HG03159 (cell line): Measurements from ENCODE around the gene ASB18.

Source experiments
- ATAC-seq: cut with Tn5 transposase; IDR thresholded peaks from one replicate; pipeline ENCODE4 v1.9.1; 2021; ENCODE audit warnings: mild to moderate bottlenecking, moderate library complexity; ENCODE audit not compliant: unreplicated experiment

Gene ASB18

DNA sequence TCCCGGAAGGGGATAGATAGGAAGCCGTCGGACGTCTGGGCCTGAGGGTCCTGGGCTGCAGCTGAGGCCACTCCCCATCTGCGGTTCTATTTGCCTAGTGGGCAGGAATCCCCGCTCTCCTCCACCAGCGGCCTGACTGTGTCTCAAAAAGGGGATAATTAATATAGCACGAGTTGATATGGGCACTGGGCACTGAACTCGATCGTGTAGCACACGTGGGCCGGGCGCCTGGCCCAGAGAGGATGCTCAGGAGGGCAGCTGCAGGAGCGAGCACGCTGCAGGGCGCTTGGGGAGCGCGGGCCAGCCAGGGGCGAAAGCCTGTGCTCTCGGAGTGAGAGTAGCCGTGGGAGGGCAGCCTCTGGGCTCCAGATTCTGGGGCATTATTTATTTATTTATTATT, 87.3 kb downstream of the ASB18 start:
- no peak for ATAC-seq

DNA sequence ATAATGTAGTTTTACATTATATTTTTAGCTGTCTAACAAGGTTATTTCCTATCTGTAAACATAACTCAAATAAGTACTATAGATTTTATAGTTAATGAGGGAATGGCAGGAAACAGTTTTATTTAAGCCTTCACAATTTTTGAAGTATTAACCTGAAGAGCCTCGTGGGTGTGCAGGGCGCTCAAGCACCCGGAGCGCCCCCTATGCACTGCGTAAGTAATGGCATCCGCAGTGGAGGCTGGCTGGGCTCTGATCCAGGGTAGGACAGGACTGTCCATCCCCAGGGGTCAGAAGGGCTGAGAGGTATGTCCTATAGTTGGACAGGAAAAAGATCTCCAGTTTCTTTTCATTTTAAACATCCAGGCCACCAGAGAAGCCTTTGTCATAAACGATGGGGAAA, 87.8 kb downstream of the ASB18 start:
- no peak for ATAC-seq

- ATAC-seq, result no peak
Observed at GRCh38 chr2:236175548-236176150, 88.6 kb downstream of the ASB18 start.

- no peak for ATAC-seq
Observed at GRCh38 chr2:236173729-236174607, 90.2 kb downstream of the ASB18 start.

DNA sequence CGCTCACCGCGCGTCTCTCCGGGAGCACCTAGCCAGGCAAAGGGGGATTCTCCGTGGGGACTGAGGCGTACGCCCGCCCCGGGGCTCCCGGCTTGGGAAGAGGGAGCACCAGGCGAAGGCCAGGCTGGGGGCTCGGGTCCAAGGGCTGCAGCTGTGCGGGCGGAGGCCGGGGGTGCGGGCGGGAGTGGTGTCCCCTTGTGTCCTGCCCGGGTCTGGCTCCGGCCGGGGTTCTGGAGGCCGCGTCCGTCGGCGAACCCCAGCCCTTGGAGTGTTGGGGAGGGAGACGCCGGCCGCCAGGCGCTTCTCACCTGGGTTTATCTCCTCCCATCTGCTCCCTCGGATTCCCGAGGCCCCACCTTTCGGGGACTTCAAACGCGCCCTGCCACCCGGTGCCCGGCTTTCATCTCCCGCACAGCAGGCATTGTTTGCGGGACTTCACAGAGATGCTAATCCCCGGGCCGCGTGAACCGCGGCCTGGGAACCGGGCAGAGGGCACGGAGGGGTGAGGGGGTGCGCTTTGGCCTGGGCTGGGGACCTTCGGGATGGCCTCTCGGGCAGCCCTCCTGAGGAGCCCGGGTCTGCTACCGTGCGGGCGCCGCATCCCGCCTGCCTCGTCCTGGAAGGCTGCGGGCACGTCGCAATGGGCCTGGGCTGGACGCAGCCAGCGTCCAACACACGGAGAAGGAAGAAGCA, 91.0 kb downstream of the ASB18 start:
- ATAC-seq, result no peak

DNA sequence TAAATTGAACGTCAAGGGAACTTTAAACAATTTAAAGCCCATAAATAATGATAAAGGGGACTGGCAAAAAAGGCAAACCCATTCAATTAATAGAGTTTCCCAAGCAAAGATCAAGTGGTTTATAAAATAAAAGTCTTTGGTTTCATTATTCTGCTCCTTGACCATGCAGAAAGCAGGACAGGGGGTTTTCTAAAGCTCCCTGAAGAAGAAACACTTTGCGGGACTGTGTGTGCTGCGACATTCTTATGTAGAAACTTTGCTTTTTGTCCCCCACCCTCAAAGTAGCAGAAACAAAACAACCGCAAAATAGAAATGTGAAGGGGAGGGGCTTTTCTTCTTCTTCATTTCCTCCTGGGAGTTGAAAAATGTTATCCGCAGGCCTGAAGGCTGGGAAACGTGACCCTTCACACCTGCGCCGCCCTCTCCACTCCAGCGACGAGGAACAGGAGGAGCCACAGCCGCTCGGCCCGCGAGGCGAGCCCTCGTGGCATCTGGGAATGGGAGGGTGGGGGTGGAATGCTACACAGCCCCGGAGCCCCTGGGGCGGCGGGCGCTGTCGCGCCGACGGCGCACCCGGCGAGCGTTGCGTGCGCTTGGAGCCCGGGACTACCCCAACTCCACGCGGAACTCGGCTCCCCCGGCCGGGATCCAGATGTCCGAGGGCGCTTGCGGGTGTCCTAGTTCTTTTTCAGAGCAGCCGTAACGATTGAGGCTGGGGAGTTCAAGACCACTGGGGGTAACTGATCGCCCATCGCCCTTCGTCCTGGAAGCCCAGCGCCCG, 91.8 kb downstream of the ASB18 start:
- ATAC-seq, result no peak

- no peak for ATAC-seq
Observed at GRCh38 chr2:236171680-236172254, 92.4 kb downstream of the ASB18 start.

- ATAC-seq, result no peak
Observed at GRCh38 chr2:236171181-236171679, 93.0 kb downstream of the ASB18 start.

DNA sequence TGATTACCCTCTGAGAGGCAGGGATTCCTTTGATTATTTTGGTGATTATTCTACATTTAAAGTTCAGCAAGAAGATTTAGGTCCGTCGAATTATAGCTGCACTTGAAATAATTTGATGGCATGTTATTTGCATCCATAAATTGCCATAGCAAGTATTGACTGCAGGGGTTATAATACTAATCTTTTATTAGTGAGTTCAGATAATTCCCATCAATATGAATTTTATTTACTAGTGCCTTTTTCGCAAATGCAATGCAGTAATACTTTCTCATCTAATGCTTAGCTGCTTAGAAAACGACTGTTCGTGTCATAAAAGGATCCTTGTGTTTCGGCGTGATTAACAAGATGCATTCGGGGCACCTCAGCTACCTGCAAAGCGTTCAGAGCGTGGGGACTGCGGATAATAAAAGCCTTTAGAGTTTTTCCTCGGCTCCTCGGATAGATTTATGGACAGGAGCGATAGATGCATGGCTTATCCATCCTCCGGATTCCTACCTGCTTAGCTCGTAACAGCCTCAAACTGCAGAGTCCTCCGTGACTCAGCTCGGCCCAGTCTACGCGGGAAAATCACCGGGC, 93.5 kb downstream of the ASB18 start:
- ATAC-seq, result no peak

DNA sequence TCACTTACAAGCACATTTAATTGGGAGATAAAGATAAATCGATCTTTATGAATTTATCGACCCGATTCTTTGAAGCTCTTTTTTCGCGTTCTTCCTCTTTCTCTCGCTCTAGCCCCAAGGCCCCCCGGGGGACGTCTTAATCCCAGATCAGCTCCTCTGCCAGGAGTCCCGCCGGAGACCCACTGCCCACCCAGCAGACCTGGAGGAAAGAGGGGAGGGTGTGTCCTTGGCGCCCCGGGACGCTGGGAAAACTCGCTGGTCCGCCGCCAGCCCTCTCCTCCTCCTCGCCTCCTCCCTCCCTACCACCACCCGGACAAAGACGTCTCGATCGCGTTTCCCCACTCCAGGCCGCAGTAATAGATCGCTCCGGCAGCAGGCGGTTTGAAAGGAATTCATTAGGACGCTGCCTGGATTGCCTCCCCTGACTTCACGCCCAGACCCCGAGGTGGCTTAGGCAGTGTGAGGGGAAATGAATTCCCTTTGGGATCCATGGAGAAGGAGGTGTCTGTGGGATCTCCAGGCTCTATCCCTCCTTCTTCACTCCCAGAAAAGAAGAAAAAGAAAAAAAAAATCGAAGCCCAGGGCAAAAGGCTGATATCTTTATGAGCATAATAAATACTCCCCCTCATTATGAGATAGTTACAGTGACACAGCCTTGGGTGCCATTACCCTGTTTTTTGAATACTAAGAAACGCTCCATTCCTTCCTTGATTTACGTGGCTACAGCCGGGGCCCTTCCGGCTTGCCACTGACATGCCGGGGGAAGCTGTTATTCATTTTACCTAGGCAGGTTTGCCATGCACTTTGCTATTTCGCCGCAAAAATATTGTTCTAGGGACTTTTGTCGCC, 94.2 kb downstream of the ASB18 start:
- no peak for ATAC-seq

DNA sequence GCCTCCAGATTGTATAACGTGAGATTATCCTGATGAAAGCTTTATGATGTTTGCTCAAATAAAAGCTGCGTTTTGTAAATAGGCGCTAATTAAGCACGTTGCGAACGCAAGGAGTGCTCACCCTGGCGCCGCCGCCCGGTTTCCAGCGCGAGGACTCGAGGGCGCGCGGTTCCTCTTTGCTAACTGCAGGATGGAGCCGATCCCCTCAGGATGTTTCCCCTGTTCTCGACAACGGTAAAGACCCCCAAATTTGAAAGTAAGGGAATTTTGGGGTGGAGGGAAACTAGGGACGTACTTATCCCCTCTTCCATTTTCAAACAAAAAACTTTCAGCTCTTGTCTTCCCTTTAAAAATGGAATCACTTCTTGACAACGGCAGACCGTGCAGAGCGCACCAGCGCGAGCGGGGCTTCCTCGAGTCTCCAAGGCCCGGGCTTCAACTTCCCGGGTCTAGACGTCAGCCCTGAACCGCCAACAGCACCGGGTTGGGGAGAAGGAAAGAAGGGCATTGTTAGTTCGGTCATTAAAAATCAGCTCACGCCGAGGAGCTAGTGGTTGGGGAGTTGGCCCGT, 95.0 kb downstream of the ASB18 start:
- no peak for ATAC-seq

GRCh38 chr2:236168110-236169080, 95.8 kb downstream of the ASB18 start, which contains the start of gene GBX2:
GBX2 (minus strand) TSS chr2:236168386; CDS start chr2:236167971, 415 bp downstream.
- ATAC-seq, result no peak

- no peak for ATAC-seq
Observed at GRCh38 chr2:236167297-236168109, 96.7 kb downstream of the ASB18 start.

DNA sequence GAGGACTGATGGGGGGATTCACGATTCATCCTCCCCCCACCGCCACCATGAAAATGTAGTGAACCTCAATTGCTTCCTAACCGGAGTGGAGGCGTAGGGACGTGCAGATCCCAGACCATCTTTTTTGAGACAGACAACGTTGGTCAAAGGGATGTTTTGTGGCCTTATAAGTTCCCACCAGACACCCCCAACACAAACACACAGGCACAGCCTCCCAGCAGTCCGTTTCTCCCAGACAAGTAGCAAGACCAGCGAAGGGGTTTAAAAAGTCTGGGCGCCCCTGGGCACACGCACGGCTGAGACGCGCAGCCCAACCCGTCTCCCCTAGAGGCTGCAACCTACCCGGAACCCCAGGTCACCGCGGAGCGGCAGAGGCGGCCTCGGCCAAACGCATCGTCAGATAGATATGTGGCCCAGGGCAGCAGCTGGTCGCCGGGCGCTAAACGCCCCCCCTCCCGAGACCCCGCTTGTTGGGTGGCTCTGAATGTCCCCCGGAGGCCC, 97.4 kb downstream of the ASB18 start:
- ATAC-seq, result no peak

GRCh38 chr2:236165842-236166795, 98.1 kb downstream of the ASB18 start:
- no peak for ATAC-seq
